Neuronal stem cell (in vitro differentiated cells): ENCODE results near the gene PCDHGA8.
"Not testable (repeated sequence)": the region's sequence is repeated elsewhere in the genome, so short reads cannot be mapped to it uniquely, and the experiment has no call there.

Source experiments
- DNase-seq: peaks from one replicate; pipeline ENCODE4 v3.0.0-alpha.2; 2013; ENCODE audit warnings: low spot score
- H2AFZ ChIP-seq: one replicate; pipeline ENCODE4 v1.6.1; 2013; ENCODE audit warnings: mild to moderate bottlenecking, low read length, inconsistent platforms
- H2AK5ac ChIP-seq: 2 replicates; pipeline ENCODE4 v1.6.1; 2013; ENCODE audit warnings: low read depth, mild to moderate bottlenecking, inconsistent platforms, low read length, moderate library complexity, mixed read lengths
- H2BK120ac ChIP-seq: 2 replicates; pipeline ENCODE4 v1.6.1; 2013; ENCODE audit warnings: low read depth, mild to moderate bottlenecking, inconsistent platforms, low read length, moderate library complexity, mixed read lengths
- H2BK12ac ChIP-seq: one replicate; pipeline ENCODE4 v1.6.1; 2013; ENCODE audit warnings: low read length, inconsistent platforms
- H2BK15ac ChIP-seq: 2 replicates; pipeline ENCODE4 v1.6.1; 2013; ENCODE audit warnings: mild to moderate bottlenecking, low read length, inconsistent platforms, mixed read lengths
- H2BK5ac ChIP-seq: one replicate; pipeline ENCODE4 v1.6.1; 2013; ENCODE audit warnings: inconsistent platforms, mild to moderate bottlenecking, low read length, moderate library complexity
- H3K14ac ChIP-seq: one replicate; pipeline ENCODE4 v1.6.1; 2013; ENCODE audit warnings: low read length, inconsistent platforms
- H3K18ac ChIP-seq: 2 replicates; pipeline ENCODE4 v1.6.1; 2013; ENCODE audit warnings: low read length, inconsistent platforms
- H3K23ac ChIP-seq: 2 replicates; pipeline ENCODE4 v1.6.1; 2013; ENCODE audit warnings: low read depth, mild to moderate bottlenecking, mixed read lengths, low read length, inconsistent platforms; ENCODE audit not compliant: poor library complexity
- H3K27ac ChIP-seq: replicated peaks from 3 replicates; pipeline ENCODE4 v1.5.1; 2013; ENCODE audit warnings: low read length, inconsistent platforms
- H3K27me3 ChIP-seq, 3 experiments: 2 replicates each; pipeline ENCODE4 v1.6.1; 2013; ENCODE audit warnings: low read length in 3 of 3, mild to moderate bottlenecking in 2 of 3, inconsistent platforms in 1 of 3, low read depth in 1 of 3, mixed read lengths in 1 of 3, moderate library complexity in 1 of 3; ENCODE audit not compliant: control insufficient read depth in 3 of 3, insufficient read depth in 3 of 3
- H3K36me3 ChIP-seq, 2 donors: replicated peaks in 1 of 2; 2 replicates each; pipeline ENCODE4 v1.6.1; 2013; ENCODE audit warnings: low read length in 2 of 2; ENCODE audit not compliant: control insufficient read depth in 2 of 2, insufficient read depth in 2 of 2
- H3K4ac ChIP-seq: 2 replicates; pipeline ENCODE4 v1.6.1; 2013; ENCODE audit warnings: inconsistent platforms, mild to moderate bottlenecking, low read length, moderate library complexity
- H3K4me1 ChIP-seq, 2 donors: 1 replicate in 1 of 2; 2 replicates in 1 of 2; pipeline ENCODE4 v1.6.1; 2013; ENCODE audit warnings: low read length in 2 of 2, low read depth in 1 of 2; ENCODE audit not compliant: control insufficient read depth in 2 of 2, insufficient read depth in 1 of 2
- H3K4me2 ChIP-seq: one replicate; pipeline ENCODE4 v1.6.1; 2013; ENCODE audit warnings: mild to moderate bottlenecking, low read length, inconsistent platforms; ENCODE audit not compliant: insufficient read depth, poor library complexity, severe bottlenecking
- H3K4me3 ChIP-seq, 2 donors: 2 replicates each; pipeline ENCODE4 v1.5.1; 2013; ENCODE audit warnings: low read length in 2 of 2, mild to moderate bottlenecking in 2 of 2, inconsistent platforms in 1 of 2, moderate library complexity in 1 of 2
- H3K79me1 ChIP-seq: one replicate; pipeline ENCODE4 v1.6.1; 2013; ENCODE audit warnings: low read depth, mild to moderate bottlenecking, inconsistent platforms, low read length, moderate library complexity
- H3K9ac ChIP-seq: one replicate; pipeline ENCODE4 v1.6.1; 2013; ENCODE audit warnings: mild to moderate bottlenecking, low read depth, low read length, inconsistent platforms; ENCODE audit not compliant: poor library complexity
- H3K9me3 ChIP-seq, 2 donors: replicated peaks in 1 of 2; 2 replicates each; pipeline versions ENCODE3 to v1.6.1; 2013; ENCODE audit warnings: low read length in 2 of 2, mild to moderate bottlenecking in 2 of 2, inconsistent platforms in 1 of 2, low read depth in 1 of 2, mixed read lengths in 1 of 2, moderate library complexity in 1 of 2; ENCODE audit not compliant: control insufficient read depth in 2 of 2, insufficient read depth in 1 of 2
- H4K8ac ChIP-seq: one replicate; pipeline ENCODE4 v1.6.1; 2013; ENCODE audit warnings: low read depth, mild to moderate bottlenecking, inconsistent platforms, low read length, moderate library complexity
- H4K91ac ChIP-seq: one replicate; pipeline ENCODE4 v1.6.1; 2013; ENCODE audit warnings: low read length, low read depth, mild to moderate bottlenecking, inconsistent platforms; ENCODE audit not compliant: poor library complexity
- WGBS, 2 donors: extraction: QIAGEN DNeasy Blood & Tissue Kit; methylation state at CpG; one replicate each; pipeline ENCODE4 v1.1.7; 2013; ENCODE audit warnings: missing lambda C conversion rate in 2 of 2, mixed read lengths in 1 of 2; ENCODE audit not compliant: insufficient read length in 2 of 2, insufficient replicate concordance in 1 of 2; ENCODE audit errors: extremely low coverage in 2 of 2; 5-methylcytosine and 5-hydroxymethylcytosine counted together

The PCDHGA8 gene

DNA sequence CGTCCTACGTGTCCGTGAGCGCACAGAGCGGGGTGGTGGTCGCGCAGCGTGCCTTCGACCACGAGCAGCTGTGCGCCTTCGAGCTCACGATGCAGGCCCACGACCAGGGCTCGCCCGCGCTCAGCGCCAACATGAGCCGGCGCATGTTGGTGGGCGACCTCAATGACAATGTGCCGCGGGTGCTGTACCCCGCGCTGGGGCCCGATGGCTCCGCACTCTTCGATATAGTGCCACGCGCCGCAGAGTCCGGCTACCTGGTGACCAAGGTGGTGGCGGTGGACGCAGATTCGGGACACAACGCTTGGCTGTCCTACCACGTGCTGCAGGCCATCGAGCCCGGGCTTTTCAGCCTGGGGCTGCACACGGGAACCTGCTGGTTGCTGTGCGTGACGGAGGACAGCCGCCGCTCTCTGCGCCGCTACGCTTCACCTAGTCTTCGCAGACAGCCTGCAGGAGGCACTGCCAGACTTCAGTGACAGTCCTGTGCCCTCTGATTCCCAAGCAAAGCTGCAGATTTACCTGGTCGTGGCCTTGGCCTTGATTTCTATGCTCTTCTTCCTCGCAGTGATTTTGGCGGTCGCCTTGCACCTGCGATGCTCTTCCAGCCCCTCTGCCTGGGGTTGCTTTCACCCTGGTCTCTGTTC is 35.5 kb downstream of the PCDHGA8 start:
- Histone ChIP-seq H3K27me3 (no peaks in the 10 kb centered on the region), H3K18ac (no peak overlapping the region), H4K8ac (no peak overlapping the region), H3K4me3 (peak overlapping the region in 1 of 2 donors; percentile 31), H2BK120ac (no peak overlapping the region), H2BK15ac (no peak overlapping the region), H3K9ac (peak overlapping the region; percentile 18), H3K23ac (peak overlapping the region; percentile 11), H3K4me1 (no peaks in the 10 kb centered on the region), H3K36me3 (peaks cover 34 to 73% of the 10 kb centered on the region in 2 donors), H3K4ac (no peak overlapping the region), H3K79me1 (peaks cover 11% of the 10 kb centered on the region), H3K14ac (no peak overlapping the region), H2AFZ (no peak overlapping the region), H2BK5ac (no peak overlapping the region), H4K91ac (no peak overlapping the region), H3K4me2 (no peak overlapping the region), H2BK12ac (no peak overlapping the region), H3K9me3 (peaks cover 55 to 96% of the 10 kb centered on the region in 2 donors), H2AK5ac (no peak overlapping the region), H3K27ac (no peak overlapping the region)
- DNase-seq = no peak
- no CpG with 5 or more reads among the region's 53 CpGs for WGBS, 2 donors

DNA sequence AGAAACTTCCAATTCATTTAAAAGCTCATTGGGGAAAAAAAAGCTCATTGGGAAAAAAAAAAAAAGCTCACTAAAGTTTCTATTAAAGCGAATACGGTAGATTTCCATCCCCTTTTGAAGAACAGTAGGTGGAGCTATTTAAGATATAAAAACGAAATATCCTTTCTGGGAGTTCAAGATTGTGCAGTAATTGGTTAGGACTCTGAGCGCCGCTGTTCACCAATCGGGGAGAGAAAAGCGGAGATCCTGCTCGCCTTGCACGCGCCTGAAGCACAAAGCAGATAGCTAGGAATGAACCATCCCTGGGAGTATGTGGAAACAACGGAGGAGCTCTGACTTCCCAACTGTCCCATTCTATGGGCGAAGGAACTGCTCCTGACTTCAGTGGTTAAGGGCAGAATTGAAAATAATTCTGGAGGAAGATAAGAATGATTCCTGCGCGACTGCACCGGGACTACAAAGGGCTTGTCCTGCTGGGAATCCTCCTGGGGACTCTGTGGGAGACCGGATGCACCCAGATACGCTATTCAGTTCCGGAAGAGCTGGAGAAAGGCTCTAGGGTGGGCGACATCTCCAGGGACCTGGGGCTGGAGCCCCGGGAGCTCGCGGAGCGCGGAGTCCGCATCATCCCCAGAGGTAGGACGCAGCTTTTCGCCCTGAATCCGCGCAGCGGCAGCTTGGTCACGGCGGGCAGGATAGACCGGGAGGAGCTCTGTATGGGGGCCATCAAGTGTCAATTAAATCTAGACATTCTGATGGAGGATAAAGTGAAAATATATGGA is 38.1 kb downstream of the PCDHGA8 start, which contains the start of gene PCDHGA12:
PCDHGA12 (plus strand) TSS at position 176 of the 782 bp plus-strand sequence; CDS start at position 429, 253 bp downstream.
- Histone ChIP-seq H3K23ac (peak within 1 kb of the TSS; percentile 55), H3K4me2 (no peak within 1 kb of the TSS), H3K18ac (no peak within 1 kb of the TSS), H2AFZ (no peak within 1 kb of the TSS), H3K4me1 (no peaks in the 10 kb centered on the region), H3K4me3 (peak within 1 kb of the TSS in 1 of 2 donors; percentile 11), H3K79me1 (peaks cover 12% of the 10 kb centered on the region), H3K36me3 (peaks cover 29 to 50% of the 10 kb centered on the region in 2 donors), H2AK5ac (no peak within 1 kb of the TSS), H3K14ac (no peak within 1 kb of the TSS), H4K91ac (no peak within 1 kb of the TSS), H3K27me3 (no peaks in the 10 kb centered on the region), H3K9ac (no peak within 1 kb of the TSS), H2BK15ac (no peak within 1 kb of the TSS), H3K27ac (no peak within 1 kb of the TSS), H3K4ac (no peak within 1 kb of the TSS), H4K8ac (no peak within 1 kb of the TSS), H3K9me3 (peaks cover 53 to 74% of the 10 kb centered on the region in 2 donors), H2BK12ac (no peak within 1 kb of the TSS), H2BK5ac (no peak within 1 kb of the TSS), H2BK120ac (no peak within 1 kb of the TSS)
- no CpG with 5 or more reads among the region's 33 CpGs for WGBS, 2 donors
- DNase-seq = no peak

DNA sequence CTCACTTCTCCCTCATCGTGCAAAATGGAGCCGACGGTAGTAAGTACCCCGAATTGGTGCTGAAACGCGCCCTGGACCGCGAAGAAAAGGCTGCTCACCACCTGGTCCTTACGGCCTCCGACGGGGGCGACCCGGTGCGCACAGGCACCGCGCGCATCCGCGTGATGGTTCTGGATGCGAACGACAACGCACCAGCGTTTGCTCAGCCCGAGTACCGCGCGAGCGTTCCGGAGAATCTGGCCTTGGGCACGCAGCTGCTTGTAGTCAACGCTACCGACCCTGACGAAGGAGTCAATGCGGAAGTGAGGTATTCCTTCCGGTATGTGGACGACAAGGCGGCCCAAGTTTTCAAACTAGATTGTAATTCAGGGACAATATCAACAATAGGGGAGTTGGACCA is 38.9 kb downstream of the PCDHGA8 start:
- H3K14ac ChIP-seq = no peak overlapping the region
- no peak overlapping the region for H3K4me2 ChIP-seq
- DNase-seq = no peak
- no CpG with 5 or more reads among the region's 37 CpGs for WGBS, 2 donors
- H3K27ac ChIP-seq = no peak overlapping the region
- H2BK12ac ChIP-seq = no peak overlapping the region
- H4K91ac ChIP-seq = no peak overlapping the region
- peak overlapping the region in 1 of 2 donors; percentile 11 for H3K4me3 ChIP-seq
- no peak overlapping the region for H2BK15ac ChIP-seq
- no peak overlapping the region for H4K8ac ChIP-seq
- no peak overlapping the region for H3K18ac ChIP-seq
- H3K9ac ChIP-seq = no peak overlapping the region
- H3K27me3 ChIP-seq = no peaks in the 10 kb centered on the region
- peaks cover 12% of the 10 kb centered on the region for H3K79me1 ChIP-seq
- no peak overlapping the region for H2BK120ac ChIP-seq
- H3K36me3 ChIP-seq = peaks cover 27 to 42% of the 10 kb centered on the region in 2 donors
- no peak overlapping the region for H2AK5ac ChIP-seq
- H3K4ac ChIP-seq = no peak overlapping the region
- H2AFZ ChIP-seq = no peak overlapping the region
- no peak overlapping the region for H2BK5ac ChIP-seq
- peaks cover 48 to 70% of the 10 kb centered on the region in 2 donors for H3K9me3 ChIP-seq
- no peaks in the 10 kb centered on the region for H3K4me1 ChIP-seq
- peak overlapping the region; percentile 55 for H3K23ac ChIP-seq

DNA sequence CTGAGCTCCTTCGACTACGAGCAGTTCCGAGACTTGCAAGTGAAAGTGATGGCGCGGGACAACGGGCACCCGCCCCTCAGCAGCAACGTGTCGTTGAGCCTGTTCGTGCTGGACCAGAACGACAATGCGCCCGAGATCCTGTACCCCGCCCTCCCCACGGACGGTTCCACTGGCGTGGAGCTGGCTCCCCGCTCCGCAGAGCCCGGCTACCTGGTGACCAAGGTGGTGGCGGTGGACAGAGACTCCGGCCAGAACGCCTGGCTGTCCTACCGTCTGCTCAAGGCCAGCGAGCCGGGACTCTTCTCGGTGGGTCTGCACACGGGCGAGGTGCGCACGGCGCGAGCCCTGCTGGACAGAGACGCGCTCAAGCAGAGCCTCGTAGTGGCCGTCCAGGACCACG is 39.9 kb downstream of the PCDHGA8 start:
- peaks cover 12% of the 10 kb centered on the region for H3K79me1 ChIP-seq
- not testable (repeated sequence) for H2AK5ac ChIP-seq, DNase-seq, H3K4me1 ChIP-seq, H2BK15ac ChIP-seq, H3K4ac ChIP-seq, H4K8ac ChIP-seq, H3K18ac ChIP-seq, H3K4me3 ChIP-seq, H3K4me2 ChIP-seq, H3K9ac ChIP-seq, H4K91ac ChIP-seq, H2AFZ ChIP-seq, H2BK5ac ChIP-seq, H2BK120ac ChIP-seq, H3K27me3 ChIP-seq, H3K14ac ChIP-seq, H3K27ac ChIP-seq, H3K23ac ChIP-seq, H2BK12ac ChIP-seq
- WGBS, 2 donors = no CpG with 5 or more reads among the region's 38 CpGs
- peaks cover 37 to 67% of the 10 kb centered on the region in 2 donors for H3K9me3 ChIP-seq
- H3K36me3 ChIP-seq = peaks cover 21 to 36% of the 10 kb centered on the region in 2 donors
